ENCODE data around the gene HAUS7. TPM values are rescaled to one million over a fixed set of nuclear protein-coding genes. Genes with fewer than 3 reads are reported as not detected.

Gene HAUS7
- total RNA-seq, 1 donor from 2014 or later, result 13.1 TPM

- no peaks in the 10 kb centered on the region for H3K36me3 ChIP-seq
- Mint-ChIP-seq H3K4me3 (no peak overlapping the region), H3K36me3 (no peaks in the 10 kb centered on the region), H3K4me1 (peaks cover 16% of the 10 kb centered on the region), H3K9me3 (peaks cover 7% of the 10 kb centered on the region), H3K27me3 (ENCODE audit: insufficient read depth, low read depth) (peaks cover 7% of the 10 kb centered on the region), H3K27ac (no peak overlapping the region)
- H3K27me3 ChIP-seq, result no peaks in the 10 kb centered on the region
- no peaks in the 10 kb centered on the region for H4K20me1 ChIP-seq (ENCODE audit: low read depth)
- no peak overlapping the region for H3K9ac ChIP-seq
- no peak overlapping the region for H3K27ac ChIP-seq
- DNase-seq (ENCODE audit: low spot score), result no peak
- no peaks in the 10 kb centered on the region for H3K9me3 ChIP-seq (ENCODE audit: low read depth)
- H2AFZ ChIP-seq (replicated peaks), result no peak overlapping the region
- H3K4me1 ChIP-seq, result peaks cover 7% of the 10 kb centered on the region
- TF ChIP-seq EZH2 (IDR thresholded peaks at IDR 0.05) (no peak), CTCF (IDR thresholded peaks at IDR 0.05) (no peak), EZH2phosphoT487 (IDR thresholded peaks at IDR 0.05) (no peak)
- H3K4me3 ChIP-seq, result no peak overlapping the region
- H3F3A ChIP-seq (ENCODE audit: low read depth), result no peaks in the 10 kb centered on the region
- no peaks in the 10 kb centered on the region for H3K79me2 ChIP-seq (ENCODE audit: low read depth)
- no peak overlapping the region for H3K4me2 ChIP-seq
These were observed 20.0 kb upstream of the HAUS7 start for GRCh38 chrX:153490217-153490930.

GRCh38 chrX:153488231-153488914 lies 18.0 kb upstream of the HAUS7 start:
- TF ChIP-seq CTCF (IDR thresholded peaks at IDR 0.05), result no peak
- TF ChIP-seq EZH2 (IDR thresholded peaks at IDR 0.05), result no peak
- no peak for TF ChIP-seq EZH2phosphoT487 (IDR thresholded peaks at IDR 0.05)
- no peak overlapping the region for H2AFZ ChIP-seq (replicated peaks)
- H3K4me3 ChIP-seq, result no peak overlapping the region
- H3K27me3 ChIP-seq, result no peaks in the 10 kb centered on the region
- Mint-ChIP-seq H3K27me3 (ENCODE audit: insufficient read depth, low read depth) (peaks cover 7% of the 10 kb centered on the region), H3K27ac (no peak overlapping the region), H3K4me3 (no peak overlapping the region), H3K9me3 (peaks cover 10% of the 10 kb centered on the region), H3K4me1 (peaks cover 11% of the 10 kb centered on the region), H3K36me3 (peaks cover 1% of the 10 kb centered on the region)
- no peak overlapping the region for H3K27ac ChIP-seq
- H3K9ac ChIP-seq, result no peak overlapping the region
- no peaks in the 10 kb centered on the region for H3K79me2 ChIP-seq (ENCODE audit: low read depth)
- H3K9me3 ChIP-seq (ENCODE audit: low read depth), result no peaks in the 10 kb centered on the region
- peak; percentile 20 for DNase-seq (ENCODE audit: low spot score)
- H3K4me1 ChIP-seq, result peaks cover 7% of the 10 kb centered on the region
- no peaks in the 10 kb centered on the region for H3K36me3 ChIP-seq
- no peaks in the 10 kb centered on the region for H3F3A ChIP-seq (ENCODE audit: low read depth)
- H3K4me2 ChIP-seq, result no peak overlapping the region
- H4K20me1 ChIP-seq (ENCODE audit: low read depth), result no peaks in the 10 kb centered on the region

- no peak overlapping the region for H2AFZ ChIP-seq (replicated peaks)
- no peak overlapping the region for H3K9ac ChIP-seq
- H3K4me2 ChIP-seq, result no peak overlapping the region
- Mint-ChIP-seq H3K36me3 (peaks cover 1% of the 10 kb centered on the region), H3K27ac (no peak overlapping the region), H3K4me3 (no peak overlapping the region), H3K27me3 (ENCODE audit: insufficient read depth, low read depth) (peaks cover 5% of the 10 kb centered on the region), H3K4me1 (peaks cover 8% of the 10 kb centered on the region), H3K9me3 (peaks cover 8% of the 10 kb centered on the region)
- H3K4me1 ChIP-seq, result peaks cover 7% of the 10 kb centered on the region
- H3K36me3 ChIP-seq, result no peaks in the 10 kb centered on the region
- no peaks in the 10 kb centered on the region for H3F3A ChIP-seq (ENCODE audit: low read depth)
- H4K20me1 ChIP-seq (ENCODE audit: low read depth), result no peaks in the 10 kb centered on the region
- no peaks in the 10 kb centered on the region for H3K79me2 ChIP-seq (ENCODE audit: low read depth)
- no peaks in the 10 kb centered on the region for H3K9me3 ChIP-seq (ENCODE audit: low read depth)
- no peak for DNase-seq (ENCODE audit: low spot score)
- no peak overlapping the region for H3K27ac ChIP-seq
- no peaks in the 10 kb centered on the region for H3K27me3 ChIP-seq
- no peak for TF ChIP-seq CTCF (IDR thresholded peaks at IDR 0.05)
- no peak for TF ChIP-seq EZH2phosphoT487 (IDR thresholded peaks at IDR 0.05)
- no peak for TF ChIP-seq EZH2 (IDR thresholded peaks at IDR 0.05)
- H3K4me3 ChIP-seq, result no peak overlapping the region
These were observed 17.3 kb upstream of the HAUS7 start for GRCh38 chrX:153487590-153488071.
